ENCODE data around the gene CDK7.
"Not testable (repeated sequence)": the region's sequence is repeated elsewhere in the genome, so short reads cannot be mapped to it uniquely, and the experiment has no call there.

CDK7 gene

DNA sequence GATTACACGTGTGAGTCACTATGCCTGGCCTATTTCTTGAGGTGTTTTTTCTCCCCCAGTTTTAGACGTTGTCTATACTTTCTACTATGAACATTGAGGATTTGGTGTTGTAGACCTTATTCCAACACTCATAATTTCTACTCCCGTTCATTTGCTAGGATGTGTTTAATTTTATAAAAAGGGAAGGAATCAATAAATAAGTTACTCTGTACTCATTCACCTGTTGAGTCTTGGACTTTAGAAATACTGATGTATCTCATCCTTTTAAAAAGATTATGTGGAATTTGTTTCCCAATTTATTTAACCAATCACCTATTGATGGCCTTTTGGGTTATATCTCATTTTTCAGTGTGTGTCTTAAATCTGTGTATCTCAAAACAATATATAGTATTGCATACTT, 3.2 kb downstream of the CDK7 start:
- DNase-seq (ENCODE audit: low read depth), result no peak

DNA sequence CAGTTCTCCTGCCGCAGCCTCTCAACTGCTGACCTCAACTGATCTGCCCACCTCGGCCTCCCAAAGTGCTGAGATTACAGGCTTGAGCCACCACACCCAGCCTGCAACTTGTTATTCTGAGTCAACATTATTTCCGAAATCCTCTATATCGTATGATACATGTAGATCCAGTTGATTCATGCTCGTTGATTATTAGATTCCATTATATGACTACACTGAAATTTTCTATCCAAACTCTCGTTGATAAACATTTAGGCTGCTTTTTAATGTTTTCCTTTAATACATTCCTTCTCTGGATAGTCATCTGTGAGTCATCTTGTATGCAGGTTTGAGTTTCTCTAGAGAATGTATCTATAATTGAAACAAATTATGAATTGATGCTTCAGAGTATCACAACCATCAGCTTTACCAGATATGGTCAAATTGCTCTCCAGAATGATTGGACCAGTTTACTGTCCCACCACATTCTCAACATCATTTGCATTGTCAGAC, 4.1 kb downstream of the CDK7 start:
- no peak for DNase-seq (ENCODE audit: low read depth)

- no peak for DNase-seq (ENCODE audit: low read depth)
Measured at GRCh38 chr5:69242215-69242927, 7.7 kb downstream of the CDK7 start.

DNA sequence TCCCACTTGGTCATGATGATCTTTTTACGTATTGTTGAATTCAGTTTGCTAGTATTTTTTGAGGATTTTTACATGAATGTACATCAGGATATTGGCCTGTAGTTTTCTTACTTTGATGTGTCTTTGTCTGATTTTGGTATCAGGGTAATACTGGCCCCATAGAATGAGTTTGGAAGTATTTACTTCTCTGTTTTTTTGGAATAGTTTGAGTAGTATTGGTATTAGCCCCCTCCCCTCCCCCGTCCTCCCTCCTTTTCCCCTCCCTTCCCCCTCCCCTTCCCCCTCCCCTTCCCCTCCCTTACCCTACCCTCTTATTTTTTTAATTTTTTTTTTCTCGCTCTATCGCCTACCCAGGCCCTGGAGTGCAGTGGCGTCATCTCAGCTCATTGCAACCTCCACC, 10.3 kb downstream of the CDK7 start:
- DNase-seq (ENCODE audit: low read depth), result no peak

DNA sequence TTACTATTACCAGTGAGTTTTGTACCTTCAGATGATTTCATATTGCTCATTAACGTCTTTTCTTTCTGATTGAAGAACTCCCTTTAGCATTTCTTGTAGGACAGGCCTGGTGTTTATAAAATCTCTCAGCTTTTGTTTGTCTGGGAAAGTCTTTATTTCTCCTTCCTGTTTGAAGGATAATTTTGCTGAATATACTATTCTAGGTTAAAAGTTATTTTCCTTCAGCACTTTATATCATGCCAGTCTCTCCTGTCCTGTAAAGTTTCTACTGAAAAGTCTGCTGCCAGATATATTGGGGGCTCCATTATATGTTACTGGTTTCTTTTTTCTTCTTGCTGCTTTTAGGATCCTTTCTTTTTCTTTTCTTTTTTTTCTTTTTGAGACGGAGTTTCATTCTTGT, 13.3 kb downstream of the CDK7 start:
- DNase-seq (ENCODE audit: low read depth), result no peak

DNA sequence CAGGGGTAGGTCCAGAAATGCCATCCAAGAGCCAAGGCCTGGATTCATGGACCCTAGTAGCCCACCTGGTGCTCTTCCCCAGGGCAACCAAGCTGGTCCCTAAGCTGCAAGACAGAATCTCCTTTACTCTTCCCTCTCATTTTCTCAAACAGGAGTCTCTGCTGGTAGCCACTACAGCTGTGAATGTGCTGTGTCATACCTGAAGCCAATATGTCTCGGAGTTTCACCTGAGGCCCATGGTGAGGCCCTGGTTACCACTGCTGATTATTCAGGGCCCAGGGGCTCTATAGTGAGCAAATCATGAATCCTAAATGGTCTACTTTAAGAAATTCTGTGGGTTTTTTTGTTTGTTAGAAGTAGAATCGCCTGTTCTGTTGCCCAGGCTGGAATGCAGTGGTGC, 15.9 kb downstream of the CDK7 start:
- no peak for DNase-seq (ENCODE audit: low read depth)

DNA sequence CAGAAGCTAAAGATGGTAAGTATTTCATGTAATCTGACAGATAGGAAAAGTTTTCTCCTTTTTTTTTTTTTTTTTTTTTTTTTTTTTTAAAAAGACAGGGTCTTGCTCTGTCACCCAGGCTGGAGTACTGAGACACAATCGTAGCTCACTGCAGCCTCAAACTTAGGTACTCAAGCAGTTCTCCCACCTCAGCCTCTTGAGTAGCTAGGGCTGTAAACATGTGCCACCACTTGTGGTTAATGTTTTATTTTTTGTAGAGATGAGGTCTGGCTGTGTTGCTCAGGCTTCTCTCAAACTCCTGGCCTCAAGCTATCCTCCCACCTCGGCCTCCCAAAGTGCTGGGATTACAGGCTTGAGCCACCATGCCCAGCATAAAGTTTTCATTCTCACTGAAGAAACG, 17.8 kb downstream of the CDK7 start:
- no peak for DNase-seq (ENCODE audit: low read depth)

- DNase-seq (ENCODE audit: low read depth), result not testable (repeated sequence)
Measured at GRCh38 chr5:69255940-69256339, 21.3 kb downstream of the CDK7 start.

- DNase-seq (ENCODE audit: low read depth), result no peak
Measured at GRCh38 chr5:69257577-69257976, 22.9 kb downstream of the CDK7 start.

DNA sequence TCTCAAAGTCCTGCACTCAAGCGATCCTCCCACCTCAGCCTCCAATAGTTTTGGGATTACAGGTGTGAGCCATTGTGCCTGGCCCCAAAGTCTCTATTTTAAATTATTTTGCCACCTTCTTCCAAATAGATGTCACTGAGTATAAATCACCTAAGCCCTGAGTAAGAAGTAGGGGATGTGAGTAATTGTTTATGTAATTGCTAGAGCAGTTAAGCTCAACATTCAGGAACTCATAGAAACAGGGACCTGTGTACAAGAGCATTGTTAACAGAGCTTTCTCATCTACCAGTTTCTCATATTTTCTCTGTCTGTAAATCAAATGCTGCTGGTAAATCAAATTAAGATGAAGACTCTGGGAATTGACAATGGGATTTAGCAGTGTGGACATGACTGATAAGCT, 26.3 kb downstream of the CDK7 start:
- no peak for DNase-seq (ENCODE audit: low read depth)

DNA sequence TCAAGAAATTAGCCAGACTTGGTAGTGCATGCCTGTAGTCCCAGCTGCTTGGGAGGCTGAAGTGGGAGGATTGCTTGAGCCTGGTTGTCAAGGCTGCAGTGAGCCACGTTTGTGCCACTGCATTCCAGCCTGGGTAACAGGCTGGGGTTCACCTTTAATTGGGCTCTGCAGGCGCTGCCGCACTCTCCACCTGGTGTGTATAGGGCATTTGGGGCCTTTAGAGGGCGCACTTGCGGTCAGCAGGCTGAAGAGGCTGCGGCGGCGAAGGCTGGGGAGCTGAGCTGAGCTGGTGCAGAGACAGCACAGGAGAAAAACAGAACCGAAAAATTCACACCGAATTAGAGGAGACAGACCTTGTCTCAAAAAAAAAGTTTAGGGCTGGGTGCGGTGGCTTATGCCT, 31.2 kb downstream of the CDK7 start:
- DNase-seq (ENCODE audit: low read depth), result no peak

GRCh38 chr5:69268899-69269298, 34.2 kb downstream of the CDK7 start:
- DNase-seq (ENCODE audit: low read depth), result no peak

GRCh38 chr5:69270840-69271239, 36.2 kb downstream of the CDK7 start:
- no peak for DNase-seq (ENCODE audit: low read depth)

DNA sequence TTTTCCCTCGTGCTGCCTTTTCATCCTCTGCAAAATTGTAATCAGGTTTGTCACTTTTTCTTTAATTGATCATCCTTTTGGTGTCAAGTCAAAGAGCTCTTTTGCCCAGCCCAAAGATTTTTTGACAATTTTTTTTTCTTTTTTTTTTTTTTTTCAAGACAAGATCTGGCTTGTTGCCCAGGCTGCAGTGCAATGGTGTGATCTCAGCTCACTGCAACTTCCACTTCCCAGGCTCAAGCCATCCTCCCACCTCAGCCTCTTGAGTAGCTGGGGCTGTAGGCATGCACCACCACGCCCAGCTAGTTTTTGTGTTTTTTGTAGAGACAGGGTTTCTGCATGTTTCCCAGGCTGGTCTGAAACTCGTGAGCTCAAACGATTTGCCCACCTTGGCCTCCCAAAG, 36.7 kb downstream of the CDK7 start:
- DNase-seq (ENCODE audit: low read depth), result no peak

DNA sequence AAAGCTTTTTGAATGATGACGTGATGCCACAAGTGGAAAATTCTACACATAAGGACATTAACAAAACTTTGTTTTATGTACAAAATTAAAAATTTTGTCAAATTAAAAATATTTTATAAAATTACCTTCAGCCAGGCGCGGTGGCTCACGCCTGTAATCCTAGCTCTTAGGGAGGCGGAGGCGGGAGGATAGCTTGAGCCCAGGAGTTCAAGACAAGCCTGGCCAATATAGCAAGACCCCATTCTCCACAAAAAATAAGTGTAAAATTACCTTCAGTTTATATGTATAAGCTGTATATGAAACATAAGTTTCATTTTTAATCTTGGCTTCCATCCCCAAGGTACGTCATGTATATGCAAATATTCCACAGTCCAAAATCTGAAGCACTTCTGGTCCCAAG, 40.9 kb downstream of the CDK7 start:
- DNase-seq (ENCODE audit: low read depth), result no peak

DNA sequence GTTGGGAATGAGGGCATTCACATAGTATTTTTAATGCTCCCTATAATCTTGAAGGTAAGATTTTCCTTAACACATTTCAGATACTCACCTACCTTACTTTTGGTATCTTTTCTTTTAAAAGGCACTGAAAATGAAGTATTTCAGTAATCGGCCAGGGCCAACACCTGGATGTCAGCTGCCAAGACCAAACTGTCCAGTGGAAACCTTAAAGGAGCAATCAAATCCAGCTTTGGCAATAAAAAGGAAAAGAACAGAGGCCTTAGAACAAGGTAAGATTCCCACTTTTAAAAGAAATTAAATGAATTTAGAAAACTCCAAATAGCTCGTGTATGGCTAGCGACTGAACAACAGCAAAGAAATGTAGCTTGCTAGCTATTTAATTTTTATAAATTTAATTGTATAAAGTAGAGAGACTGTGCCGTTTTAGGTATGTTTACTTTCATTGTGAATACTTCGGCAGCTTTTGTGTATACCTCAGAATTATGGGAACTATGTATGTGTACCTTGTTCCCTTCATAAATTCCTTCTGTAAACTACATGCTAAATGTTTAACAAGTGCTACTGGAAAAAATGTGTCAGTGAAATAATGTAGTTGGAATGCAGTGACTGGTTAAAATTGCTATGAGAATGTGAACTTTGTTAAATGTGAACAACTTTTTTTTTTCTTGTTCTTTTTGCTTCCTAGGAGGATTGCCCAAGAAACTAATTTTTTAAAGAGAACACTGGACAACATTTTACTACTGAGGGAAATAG, 41.9 kb downstream of the CDK7 start:
- no peak for DNase-seq (ENCODE audit: low read depth)

- DNase-seq (ENCODE audit: low read depth), result no peak
Measured at GRCh38 chr5:69279517-69279916, 44.8 kb downstream of the CDK7 start.

DNA sequence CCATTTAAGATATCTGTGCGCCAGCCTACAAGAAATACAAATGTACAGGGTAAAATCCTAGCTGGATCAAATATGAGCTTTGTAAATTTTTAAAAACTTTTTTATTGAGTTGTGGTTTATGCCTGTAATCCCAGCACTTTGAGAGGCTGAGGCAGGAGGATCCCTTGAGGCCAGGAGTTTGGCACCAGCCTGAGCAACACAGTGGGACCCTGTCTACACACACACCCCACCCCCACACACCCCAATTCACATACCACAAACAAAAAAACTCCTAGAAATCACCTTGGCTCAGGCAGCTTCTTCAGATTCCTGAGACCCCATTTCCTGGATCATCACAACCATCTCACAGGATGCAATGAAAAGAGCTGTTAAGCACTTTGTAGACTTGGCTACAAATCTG, 46.4 kb downstream of the CDK7 start:
- DNase-seq (ENCODE audit: low read depth), result no peak

DNA sequence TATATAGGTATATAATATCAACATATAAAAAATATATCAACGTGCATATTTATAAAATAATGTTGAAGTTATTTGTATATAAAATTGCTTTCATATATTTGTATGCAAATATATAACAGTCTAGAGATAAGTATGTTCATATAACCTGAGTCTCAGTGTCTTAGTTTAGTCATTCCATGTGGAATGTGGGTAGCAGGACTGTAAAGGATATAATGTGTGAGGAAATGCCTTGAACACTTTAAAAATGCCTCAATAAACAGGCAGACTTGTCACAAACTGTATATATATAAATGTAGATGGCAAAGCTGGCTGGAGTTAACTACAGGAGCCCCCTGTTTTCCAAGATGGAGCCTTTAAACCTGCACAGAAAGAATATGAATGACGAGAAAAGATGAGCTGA, 49.5 kb downstream of the CDK7 start:
- DNase-seq (ENCODE audit: low read depth), result no peak

GRCh38 chr5:69285448-69286116, 50.9 kb downstream of the CDK7 start:
- no peak for DNase-seq (ENCODE audit: low read depth)

DNA sequence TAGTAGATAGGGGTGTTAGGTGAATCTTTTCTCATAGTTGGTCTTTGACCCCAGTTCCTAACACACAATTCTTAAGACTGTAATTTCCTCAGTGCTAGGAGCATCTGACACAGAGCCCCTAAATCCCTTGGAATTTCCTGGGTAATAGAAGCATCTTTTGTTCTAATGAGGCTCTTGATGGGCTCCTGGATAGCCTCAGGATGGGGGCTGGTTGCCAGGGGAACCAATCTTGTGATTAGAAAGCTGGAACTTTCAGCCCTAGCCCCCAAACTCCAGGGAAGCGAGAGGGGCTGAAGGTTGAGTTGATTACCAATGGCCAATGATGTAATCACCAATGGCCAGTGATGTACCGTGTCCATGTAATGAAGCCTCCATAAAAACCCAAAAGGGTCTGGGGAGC, 53.4 kb downstream of the CDK7 start:
- DNase-seq (ENCODE audit: low read depth), result no peak

DNA sequence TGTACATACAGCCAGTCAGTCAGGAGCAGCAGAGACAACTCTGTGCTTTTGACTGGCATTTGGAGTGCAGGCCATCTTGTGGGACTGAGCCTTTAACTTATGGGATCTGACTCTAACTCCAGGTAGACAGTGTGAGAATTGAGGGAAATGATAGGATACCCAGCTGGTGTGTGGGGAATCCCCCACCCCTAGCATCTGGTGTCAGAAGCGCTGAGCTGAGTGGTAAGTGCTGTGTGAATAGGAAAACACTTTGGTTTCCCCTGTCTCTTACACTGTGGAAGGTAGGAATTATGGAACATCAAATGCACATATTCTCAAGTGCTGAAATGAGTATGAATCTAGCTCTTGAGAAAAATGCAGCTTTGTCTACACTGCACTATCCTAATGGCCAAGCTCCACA, 54.0 kb downstream of the CDK7 start:
- no peak for DNase-seq (ENCODE audit: low read depth)

GRCh38 chr5:69292306-69292705, 57.6 kb downstream of the CDK7 start:
- no peak for DNase-seq (ENCODE audit: low read depth)
